RPMI8226 (cell line): ENCODE measurements around the gene KRT6C.
"Not testable (repeated sequence)": the region's sequence is repeated elsewhere in the genome, so short reads cannot be mapped to it uniquely, and the experiment has no call there.

Experiments used
- DNase-seq: peaks from one replicate; pipeline ENCODE4 v3.0.0-alpha.2; 2015

KRT6C gene

GRCh38 chr12:52454411-52455201, 19.0 kb downstream of the KRT6C start:
- no peak for DNase-seq

GRCh38 chr12:52452101-52452500, 21.5 kb downstream of the KRT6C start, which contains the start of gene KRT6B:
TSS of gene KRT6B (minus strand) at chr12:52452146. CDS start at chr12:52452078, 68 bp downstream.
- DNase-seq, result peak; percentile 13

GRCh38 chr12:52448228-52448627, 25.4 kb downstream of the KRT6C start:
- peak; percentile 48 for DNase-seq

GRCh38 chr12:52447196-52447595, 26.4 kb downstream of the KRT6C start:
- not testable (repeated sequence) for DNase-seq

GRCh38 chr12:52446367-52447045, 27.1 kb downstream of the KRT6C start:
- DNase-seq, result no peak

- DNase-seq, result no peak
Measured at GRCh38 chr12:52445876-52446275, 27.7 kb downstream of the KRT6C start.

- DNase-seq, result no peak
Measured at GRCh38 chr12:52444647-52445595, 28.7 kb downstream of the KRT6C start.

GRCh38 chr12:52443966-52444365, 29.6 kb downstream of the KRT6C start:
- no peak for DNase-seq

- DNase-seq, result no peak
Measured at GRCh38 chr12:52442600-52443061, 31.0 kb downstream of the KRT6C start.

- DNase-seq, result no peak
Measured at GRCh38 chr12:52441320-52441911, 32.2 kb downstream of the KRT6C start.

GRCh38 chr12:52440821-52441319, 32.7 kb downstream of the KRT6C start:
- peak; percentile 33 for DNase-seq

GRCh38 chr12:52439845-52440244, 33.8 kb downstream of the KRT6C start:
- DNase-seq, result no peak

- DNase-seq, result no peak
Measured at GRCh38 chr12:52439420-52439819, 34.2 kb downstream of the KRT6C start.

GRCh38 chr12:52438305-52439301, 35.0 kb downstream of the KRT6C start:
- DNase-seq, result no peak

- no peak for DNase-seq
Measured at GRCh38 chr12:52437508-52437907, 36.1 kb downstream of the KRT6C start.

GRCh38 chr12:52436828-52437474, 36.7 kb downstream of the KRT6C start:
- no peak for DNase-seq

GRCh38 chr12:52436000-52436827, 37.4 kb downstream of the KRT6C start:
- DNase-seq, result no peak

GRCh38 chr12:52435659-52435999, 38.0 kb downstream of the KRT6C start:
- no peak for DNase-seq

- no peak for DNase-seq
Measured at GRCh38 chr12:52434760-52435530, 38.7 kb downstream of the KRT6C start.
